Measurements from ENCODE around the gene TSPAN17.
A peak's percentile ranks its signal among the peaks of the same experiment; 100 is the strongest.

TSPAN17 gene

GRCh38 chr5:176643491-176644219, 3.6 kb upstream of the TSPAN17 start:
- no peak overlapping the region for H3K4me3 ChIP-seq (replicated peaks; ENCODE audit: low read depth, low read length)
- no peaks in the 10 kb centered on the region for H3K36me3 ChIP-seq (ENCODE audit: control insufficient read depth, insufficient read depth, low read length)
- no peaks in the 10 kb centered on the region for H3K27me3 ChIP-seq (replicated peaks; ENCODE audit: control insufficient read depth, insufficient read depth, low read length)
- TF ChIP-seq CTCF (IDR thresholded peaks at IDR 0.05; ENCODE audit: insufficient read depth, low read length, poor library complexity, severe bottlenecking): no peak
- no peak for DNase-seq (ENCODE audit: extremely low read depth, insufficient read length)

- no peak overlapping the region for H3K4me3 ChIP-seq (replicated peaks; ENCODE audit: low read depth, low read length)
Measured at GRCh38 chr5:176644294-176644693, 3.0 kb upstream of the TSPAN17 start.

DNA sequence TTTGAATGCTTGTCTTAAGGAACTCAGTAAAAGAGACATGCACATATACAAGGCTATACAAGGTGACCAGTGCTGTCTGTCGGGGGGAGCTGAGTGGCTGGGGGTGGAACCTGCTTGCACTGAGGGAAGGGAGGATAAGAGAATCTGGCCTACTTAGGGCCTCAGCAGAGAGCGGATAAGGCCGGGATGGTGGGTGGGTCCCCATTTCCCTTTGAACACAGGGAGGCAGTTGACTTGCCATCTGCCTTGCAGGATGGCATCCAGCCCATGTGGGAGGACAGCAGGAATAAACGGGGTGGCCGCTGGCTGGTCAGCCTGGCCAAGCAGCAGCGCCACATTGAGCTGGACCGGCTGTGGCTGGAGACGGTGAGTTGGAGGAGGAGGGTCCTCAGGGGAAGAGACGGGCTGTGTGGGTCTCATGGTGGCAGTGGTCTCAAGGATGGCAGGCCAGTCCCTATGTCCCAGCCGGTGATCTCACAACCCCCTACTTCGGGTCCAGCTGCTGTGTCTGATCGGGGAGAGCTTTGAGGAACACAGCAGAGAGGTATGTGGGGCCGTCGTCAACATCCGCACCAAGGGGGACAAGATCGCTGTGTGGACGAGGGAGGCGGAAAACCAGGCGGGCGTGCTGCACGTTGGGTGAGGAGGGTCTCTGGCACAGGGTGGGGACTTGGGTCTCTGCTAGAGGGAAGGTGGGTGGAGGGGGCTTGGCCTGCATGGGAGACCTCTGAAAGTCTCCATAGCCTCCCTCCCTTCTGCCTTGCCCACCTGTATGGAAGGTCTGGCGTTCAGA, 2.2 kb upstream of the TSPAN17 start:
- no peak for DNase-seq (ENCODE audit: extremely low read depth, insufficient read length)
- H3K36me3 ChIP-seq (ENCODE audit: control insufficient read depth, insufficient read depth, low read length): no peaks in the 10 kb centered on the region
- TF ChIP-seq CTCF (IDR thresholded peaks at IDR 0.05; ENCODE audit: insufficient read depth, low read length, poor library complexity, severe bottlenecking): no peak
- H3K27me3 ChIP-seq (replicated peaks; ENCODE audit: control insufficient read depth, insufficient read depth, low read length): no peaks in the 10 kb centered on the region
- no peak overlapping the region for H3K4me3 ChIP-seq (replicated peaks; ENCODE audit: low read depth, low read length)

More at GRCh38 chr5:176644294-176644693, 3.0 kb upstream of the TSPAN17 start:
- no peak for DNase-seq (ENCODE audit: extremely low read depth, insufficient read length)
- no peak for TF ChIP-seq CTCF (IDR thresholded peaks at IDR 0.05; ENCODE audit: insufficient read depth, low read length, poor library complexity, severe bottlenecking)
- H3K27me3 ChIP-seq (replicated peaks; ENCODE audit: control insufficient read depth, insufficient read depth, low read length): no peaks in the 10 kb centered on the region
- no peaks in the 10 kb centered on the region for H3K36me3 ChIP-seq (ENCODE audit: control insufficient read depth, insufficient read depth, low read length)

GRCh38 chr5:176646049-176646706, 1.1 kb upstream of the TSPAN17 start:
- H3K36me3 ChIP-seq (ENCODE audit: control insufficient read depth, insufficient read depth, low read length): no peaks in the 10 kb centered on the region
- H3K4me3 ChIP-seq (replicated peaks; ENCODE audit: low read depth, low read length): no peak overlapping the region
- no peak for TF ChIP-seq CTCF (IDR thresholded peaks at IDR 0.05; ENCODE audit: insufficient read depth, low read length, poor library complexity, severe bottlenecking)
- H3K27me3 ChIP-seq (replicated peaks; ENCODE audit: control insufficient read depth, insufficient read depth, low read length): no peaks in the 10 kb centered on the region
- DNase-seq (ENCODE audit: extremely low read depth, insufficient read length): no peak

DNA sequence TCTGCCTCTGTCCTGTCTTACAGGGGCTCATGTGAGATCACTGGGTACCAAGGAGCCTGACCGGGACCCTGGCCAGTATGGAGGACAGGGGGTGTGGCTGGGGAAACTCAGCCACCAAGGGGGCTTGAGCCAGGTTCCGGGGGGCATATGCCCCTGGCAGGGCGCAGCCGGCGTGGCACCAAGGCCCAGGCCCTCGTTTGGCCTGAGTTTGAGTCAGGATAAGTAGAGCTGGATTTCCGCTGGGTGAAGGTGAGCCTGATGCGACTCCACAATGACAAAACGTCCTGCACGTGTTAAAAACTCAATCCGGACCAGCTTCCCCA, 616 bp upstream of the TSPAN17 start:
- no peaks in the 10 kb centered on the region for H3K27me3 ChIP-seq (replicated peaks; ENCODE audit: control insufficient read depth, insufficient read depth, low read length)
- no peaks in the 10 kb centered on the region for H3K36me3 ChIP-seq (ENCODE audit: control insufficient read depth, insufficient read depth, low read length)
- peak overlapping the region; percentile 54 for H3K4me3 ChIP-seq (replicated peaks; ENCODE audit: low read depth, low read length)
- no peak for TF ChIP-seq CTCF (IDR thresholded peaks at IDR 0.05; ENCODE audit: insufficient read depth, low read length, poor library complexity, severe bottlenecking)
- DNase-seq (ENCODE audit: extremely low read depth, insufficient read length): no peak

All from GM06990 (cell line).